Fibroblast of mammary gland (primary cell): ENCODE data around the gene E4F1.
A peak's percentile ranks its signal among the peaks of the same experiment; 100 is the strongest.

Experiments
- DNase-seq: peaks from one replicate; pipeline ENCODE4 v3.0.0-alpha.2; 2010; ENCODE audit warnings: low read depth
- H3K4me3 ChIP-seq: 2 replicates; pipeline ENCODE4 v1.5.1; 2011; ENCODE audit warnings: low read depth, mild to moderate bottlenecking, low read length, moderate library complexity; ENCODE audit not compliant: control insufficient read depth
- TF ChIP-seq, protein P1 (sequence below): conservative IDR thresholded peaks from 2 replicates; pipeline ENCODE4 v1.5.1; 2011; ENCODE audit warnings: low read depth, low read length, inconsistent platforms; ENCODE audit not compliant: control insufficient read depth, insufficient read depth

Gene E4F1

DNA sequence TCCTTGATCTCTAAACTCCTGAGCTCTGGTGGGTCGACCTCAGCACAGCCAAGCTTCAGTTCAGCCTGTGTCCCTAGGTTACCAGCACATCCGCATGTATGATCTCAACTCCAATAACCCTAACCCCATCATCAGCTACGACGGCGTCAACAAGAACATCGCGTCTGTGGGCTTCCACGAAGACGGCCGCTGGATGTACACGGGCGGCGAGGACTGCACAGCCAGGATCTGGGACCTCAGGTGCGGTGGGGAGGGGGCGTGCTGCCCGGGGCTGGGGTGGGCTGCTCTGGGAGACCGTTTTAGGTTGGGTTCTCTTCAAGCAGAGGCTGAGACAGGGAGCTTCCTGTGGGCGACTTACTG lies 17.0 kb upstream of the E4F1 start:
- H3K4me3 ChIP-seq, result peak overlapping the region; percentile 84
- DNase-seq, result no peak
- TF ChIP-seq, protein P1, sequence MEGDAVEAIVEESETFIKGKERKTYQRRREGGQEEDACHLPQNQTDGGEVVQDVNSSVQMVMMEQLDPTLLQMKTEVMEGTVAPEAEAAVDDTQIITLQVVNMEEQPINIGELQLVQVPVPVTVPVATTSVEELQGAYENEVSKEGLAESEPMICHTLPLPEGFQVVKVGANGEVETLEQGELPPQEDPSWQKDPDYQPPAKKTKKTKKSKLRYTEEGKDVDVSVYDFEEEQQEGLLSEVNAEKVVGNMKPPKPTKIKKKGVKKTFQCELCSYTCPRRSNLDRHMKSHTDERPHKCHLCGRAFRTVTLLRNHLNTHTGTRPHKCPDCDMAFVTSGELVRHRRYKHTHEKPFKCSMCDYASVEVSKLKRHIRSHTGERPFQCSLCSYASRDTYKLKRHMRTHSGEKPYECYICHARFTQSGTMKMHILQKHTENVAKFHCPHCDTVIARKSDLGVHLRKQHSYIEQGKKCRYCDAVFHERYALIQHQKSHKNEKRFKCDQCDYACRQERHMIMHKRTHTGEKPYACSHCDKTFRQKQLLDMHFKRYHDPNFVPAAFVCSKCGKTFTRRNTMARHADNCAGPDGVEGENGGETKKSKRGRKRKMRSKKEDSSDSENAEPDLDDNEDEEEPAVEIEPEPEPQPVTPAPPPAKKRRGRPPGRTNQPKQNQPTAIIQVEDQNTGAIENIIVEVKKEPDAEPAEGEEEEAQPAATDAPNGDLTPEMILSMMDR, result no peak

DNA sequence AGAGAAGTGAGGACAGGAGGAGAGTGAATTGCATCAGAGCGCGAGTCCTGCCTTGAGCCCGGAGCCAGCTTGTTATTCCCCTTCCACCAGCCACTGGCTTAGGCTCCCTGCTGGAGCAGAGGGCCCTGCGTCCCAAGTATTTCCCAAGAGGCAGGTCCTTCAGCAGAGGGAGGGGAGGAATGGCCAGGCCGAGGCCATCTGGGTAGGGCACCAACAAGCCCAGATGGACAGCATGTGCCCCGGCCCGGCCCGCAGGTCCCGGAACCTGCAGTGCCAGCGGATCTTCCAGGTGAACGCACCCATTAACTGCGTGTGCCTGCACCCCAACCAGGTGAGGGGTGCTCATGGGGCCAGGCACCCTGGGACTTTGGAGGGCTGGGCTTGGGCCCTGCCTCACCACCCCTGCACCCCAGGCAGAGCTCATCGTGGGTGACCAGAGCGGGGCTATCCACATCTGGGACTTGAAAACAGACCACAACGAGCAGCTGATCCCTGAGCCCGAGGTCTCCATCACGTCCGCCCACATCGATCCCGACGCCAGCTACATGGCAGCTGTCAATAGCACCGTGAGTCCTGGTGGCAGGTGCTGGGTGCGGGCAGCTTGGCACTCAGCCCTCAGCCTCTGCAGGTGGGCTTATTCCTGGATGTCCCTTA lies 16.5 kb upstream of the E4F1 start:
- no peak for DNase-seq
- TF ChIP-seq, protein P1, result no peak
- H3K4me3 ChIP-seq, result no peak overlapping the region

DNA sequence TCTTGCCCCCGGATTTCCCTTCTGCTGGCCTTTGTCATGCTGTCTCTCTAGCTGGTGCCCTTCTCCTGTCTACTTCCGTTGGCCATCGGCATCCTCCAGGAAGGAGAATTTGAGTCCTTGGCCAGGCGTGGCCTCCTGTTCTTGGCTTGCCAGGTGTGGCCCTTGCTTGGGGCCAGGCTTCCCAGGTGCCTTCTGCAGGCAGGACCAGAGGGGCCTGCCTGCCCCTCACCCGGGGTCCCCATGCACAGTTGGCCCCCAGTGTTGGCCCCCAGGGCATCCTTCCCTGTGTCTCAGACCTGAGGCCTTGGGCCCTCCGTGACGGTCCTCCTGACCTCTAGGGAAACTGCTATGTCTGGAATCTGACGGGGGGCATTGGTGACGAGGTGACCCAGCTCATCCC lies 15.5 kb upstream of the E4F1 start:
- H3K4me3 ChIP-seq, result no peak overlapping the region
- no peak for DNase-seq
- TF ChIP-seq, protein P1, result no peak

DNA sequence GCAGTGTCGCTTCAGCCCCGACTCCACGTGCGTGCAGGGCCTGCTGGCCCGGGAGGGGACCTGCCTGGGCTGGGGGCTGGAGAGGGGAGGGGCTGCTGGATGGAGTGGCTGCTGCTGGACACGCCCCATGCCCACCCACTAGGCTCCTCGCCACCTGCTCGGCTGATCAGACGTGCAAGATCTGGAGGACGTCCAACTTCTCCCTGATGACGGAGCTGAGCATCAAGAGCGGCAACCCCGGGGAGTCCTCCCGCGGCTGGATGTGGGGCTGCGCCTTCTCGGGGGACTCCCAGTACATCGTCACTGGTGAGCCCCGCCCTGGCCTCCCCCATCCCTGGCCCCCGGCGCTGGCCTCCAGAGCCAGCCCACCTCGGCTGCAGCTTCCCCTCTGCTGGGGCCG lies 15.1 kb upstream of the E4F1 start:
- no peak overlapping the region for H3K4me3 ChIP-seq
- DNase-seq, result no peak
- TF ChIP-seq, protein P1, result no peak

DNA sequence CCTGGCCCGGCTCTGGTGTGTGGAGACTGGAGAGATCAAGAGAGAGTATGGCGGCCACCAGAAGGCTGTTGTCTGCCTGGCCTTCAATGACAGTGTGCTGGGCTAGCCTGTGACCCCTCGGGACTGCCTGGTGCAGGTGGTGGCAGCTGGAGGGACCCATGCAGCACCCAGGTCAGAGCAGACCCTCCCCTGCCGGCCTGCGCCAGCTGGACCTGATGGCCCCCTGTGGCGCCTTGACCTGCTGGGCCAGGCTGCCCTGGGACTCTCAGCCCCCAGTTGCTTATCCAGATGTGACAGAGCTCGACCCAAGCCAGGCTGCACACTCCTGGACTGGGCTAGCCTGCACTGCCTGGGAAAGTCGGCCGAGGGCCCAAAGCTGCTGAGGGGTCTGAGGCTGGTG lies 14.6 kb upstream of the E4F1 start:
- TF ChIP-seq, protein P1, result no peak
- DNase-seq, result no peak
- no peak overlapping the region for H3K4me3 ChIP-seq

DNA sequence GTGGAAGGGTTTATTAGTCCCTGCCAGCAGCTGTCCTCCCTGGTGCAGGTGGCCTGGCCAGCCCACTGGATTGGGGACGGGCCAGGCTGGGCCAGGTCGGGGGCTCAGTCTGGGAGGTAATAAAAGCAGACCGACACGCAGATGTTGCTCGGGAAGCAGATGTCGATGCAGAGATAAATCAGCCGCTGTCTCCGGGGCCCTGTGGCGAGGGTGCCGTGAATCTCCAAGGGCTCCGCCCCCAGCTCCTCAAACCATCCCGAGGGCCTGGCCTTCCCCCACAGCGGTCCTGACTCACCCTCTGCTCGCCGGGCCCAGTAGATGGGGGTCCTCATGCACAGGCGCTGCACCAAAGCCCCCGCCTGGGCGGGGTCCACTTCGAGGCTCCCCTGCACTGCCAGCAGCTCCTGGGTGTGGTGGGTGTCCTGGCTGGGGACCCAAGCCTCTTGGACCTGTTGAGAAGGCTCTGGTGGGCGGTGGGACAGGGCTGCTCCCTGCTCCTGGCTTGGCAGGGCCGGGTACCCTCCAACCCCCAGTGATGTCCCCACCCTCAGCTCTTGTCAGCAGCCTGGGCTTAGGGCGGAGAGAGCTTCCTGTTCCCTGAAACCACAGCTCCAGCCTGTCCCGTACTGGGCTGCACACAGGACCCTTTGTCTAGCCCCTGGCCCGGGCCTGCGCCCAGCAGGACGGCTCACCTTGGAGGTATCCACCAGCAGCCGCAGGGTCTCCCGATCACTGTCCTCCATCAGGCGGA lies 14.0 kb upstream of the E4F1 start:
- no peak for DNase-seq
- no peak overlapping the region for H3K4me3 ChIP-seq
- TF ChIP-seq, protein P1, result no peak
